IPS DF 19.7 (cell line): Measurements from ENCODE around the gene OGT.
"Not testable (repeated sequence)": the region's sequence is repeated elsewhere in the genome, so short reads cannot be mapped to it uniquely, and the experiment has no call there.

ENCODE experiments used
- DNase-seq: peaks from one replicate; pipeline ENCODE4 v3.0.0-alpha.2; 2013; ENCODE audit warnings: low read depth, low spot score

Gene OGT

GRCh38 chrX:71581210-71581609 is 48.3 kb downstream of the OGT start:
- no peak for DNase-seq

GRCh38 chrX:71586929-71587328 is 54.0 kb downstream of the OGT start:
- DNase-seq, result no peak

- not testable (repeated sequence) for DNase-seq
These were observed 60.3 kb downstream of the OGT start for GRCh38 chrX:71593210-71593609.

- DNase-seq, result no peak
These were observed 67.1 kb downstream of the OGT start for GRCh38 chrX:71599965-71600364.

GRCh38 chrX:71603618-71604017 is 70.7 kb downstream of the OGT start:
- DNase-seq, result no peak

GRCh38 chrX:71604141-71604540 is 71.2 kb downstream of the OGT start:
- DNase-seq, result no peak

- DNase-seq, result no peak
These were observed 72.1 kb downstream of the OGT start for GRCh38 chrX:71604796-71605568.

- no peak for DNase-seq
These were observed 73.8 kb downstream of the OGT start for GRCh38 chrX:71606536-71607216.

GRCh38 chrX:71607488-71607887 is 74.6 kb downstream of the OGT start:
- no peak for DNase-seq

- DNase-seq, result no peak
These were observed 76.3 kb downstream of the OGT start for GRCh38 chrX:71609095-71609750.

- DNase-seq, result not testable (repeated sequence)
These were observed 78.8 kb downstream of the OGT start for GRCh38 chrX:71611736-71612135.

GRCh38 chrX:71612256-71612655 is 79.4 kb downstream of the OGT start:
- no peak for DNase-seq

- no peak for DNase-seq
These were observed 82.2 kb downstream of the OGT start for GRCh38 chrX:71615056-71615455.

- no peak for DNase-seq
These were observed 83.0 kb downstream of the OGT start for GRCh38 chrX:71615954-71616353.

GRCh38 chrX:71616672-71617529 is 84.0 kb downstream of the OGT start:
- no peak for DNase-seq

GRCh38 chrX:71617742-71618141 is 84.8 kb downstream of the OGT start:
- no peak for DNase-seq

- no peak for DNase-seq
These were observed 85.4 kb downstream of the OGT start, which contains the start of gene CXCR3 for GRCh38 chrX:71618303-71618721. CXCR3 (minus strand) TSS chrX:71618511; CDS start chrX:71618449, 62 bp downstream.

GRCh38 chrX:71618787-71619186 is 85.9 kb downstream of the OGT start:
- no peak for DNase-seq

GRCh38 chrX:71619193-71619592 is 86.3 kb downstream of the OGT start:
- DNase-seq, result no peak

GRCh38 chrX:71619986-71620385 is 87.1 kb downstream of the OGT start:
- no peak for DNase-seq

GRCh38 chrX:71621603-71622002 is 88.7 kb downstream of the OGT start:
- no peak for DNase-seq
